K562 (cell line): ENCODE measurements around the gene PON1. TPM values are rescaled to one million over a fixed set of nuclear protein-coding genes. Genes with fewer than 3 reads are reported as not detected.

ENCODE experiments used
- ATAC-seq: fragments of 200-7000 bp; cut with Tn5 transposase; 3 replicates; pipeline ENCODE4 v1.9.1; 2020; ENCODE audit warnings: moderate library complexity
- BruUV-seq: library from RNA; stranded (reverse); fragments of 400-500 nt; replicated peaks from 2 replicates; lab custom pipeline; 2021; lab: Mats Ljungman, UMichigan
- CTCF ChIA-PET: fragments of 300-600 bp; formaldehyde crosslinking; extraction: SDS; loops from one replicate; lab custom pipeline; 2021; ENCODE audit warnings: low intra/inter-chr PET ratio; lab: Yijun Ruan, JAX
- POLR2A ChIA-PET: fragments of 300-600, 350-650 bp; sonication (Branson Sonifier 250); formaldehyde crosslinking; extraction: SDS; loops from one replicate; lab custom pipeline; 2021; ENCODE audit warnings: antibody characterized with exemption, inconsistent platforms; lab: Yijun Ruan, JAX
- DNase-seq, 4 experiments: peaks; one replicate each; pipeline versions ENCODE4 v3.0.0 to v3.0.0-alpha.2; 2011 to 2018; ENCODE audit warnings: low spot score in 3 of 4, mixed read lengths in 3 of 4; ENCODE audit errors: extremely low read depth in 1 of 4
- FAIRE-seq: peaks from 2 replicates; lab custom pipeline; 2011; peaks lifted over from hg19 to GRCh38; lab: Jason Lieb, UNC
- H2AFZ ChIP-seq: 2 replicates; pipeline ENCODE4 v1.6.0; 2011; ENCODE audit warnings: low read depth, low read length, control low read depth, inconsistent platforms
- H3K27ac ChIP-seq: fragments of 200-600 bp; 3 replicates; pipeline ENCODE4 v1.8.0; 2011; ENCODE audit warnings: low read depth, mild to moderate bottlenecking, control low read depth, inconsistent platforms, low read length, moderate library complexity, mixed read lengths; ENCODE audit errors: extremely low read depth
- H3K27me3 ChIP-seq, 2 experiments: fragments of 300-600 bp in 1 of 2; 2 replicates in 1 of 2; 3 replicates in 1 of 2; pipeline versions ENCODE4 v1.6.0 to v1.8.0; 2011; ENCODE audit warnings: inconsistent platforms in 2 of 2, low read length in 2 of 2, mild to moderate bottlenecking in 1 of 2, mixed read lengths in 1 of 2, moderate library complexity in 1 of 2; ENCODE audit not compliant: control insufficient read depth in 2 of 2, insufficient read depth in 2 of 2
- H3K36me3 ChIP-seq: fragments of 300-600 bp; 3 replicates; pipeline ENCODE4 v1.8.0; 2011; ENCODE audit warnings: mild to moderate bottlenecking, low read length, inconsistent platforms; ENCODE audit not compliant: control insufficient read depth, insufficient read depth
- H3K4me1 ChIP-seq, 2 experiments: fragments of 200-600 bp in 1 of 2; replicated peaks in 1 of 2; 2 replicates in 1 of 2; 3 replicates in 1 of 2; pipeline versions ENCODE4 v1.5.1 to v1.8.0; 2011; ENCODE audit warnings: inconsistent platforms in 2 of 2, low read length in 2 of 2, mild to moderate bottlenecking in 1 of 2, mixed read lengths in 1 of 2, moderate library complexity in 1 of 2; ENCODE audit not compliant: control insufficient read depth in 2 of 2, insufficient read depth in 2 of 2
- H3K4me2 ChIP-seq: 2 replicates; pipeline ENCODE4 v1.6.1; 2011; ENCODE audit warnings: low read length, control low read depth, inconsistent platforms, mixed read lengths; ENCODE audit not compliant: insufficient read depth
- H3K4me3 ChIP-seq: fragments of 200-600 bp; sonication (generic), shearing (Covaris generic); 2 replicates; pipeline ENCODE4 v1.5.1; 2016; ENCODE audit warnings: control low read depth, inconsistent platforms
- H3K79me2 ChIP-seq: fragments of 200-600 bp; 3 replicates; pipeline ENCODE4 v1.8.0; 2011; ENCODE audit warnings: low read length, inconsistent platforms; ENCODE audit not compliant: control insufficient read depth, insufficient read depth
- H3K9ac ChIP-seq, 2 experiments: 2 replicates each; pipeline versions ENCODE4 v1.6.0 to v1.6.1; 2011; ENCODE audit warnings: low read depth in 2 of 2, low read length in 2 of 2, control low read depth in 1 of 2, inconsistent platforms in 1 of 2, mild to moderate bottlenecking in 1 of 2, mixed read lengths in 1 of 2; ENCODE audit not compliant: insufficient read depth in 1 of 2
- H3K9me1 ChIP-seq: one replicate; pipeline ENCODE4 v1.6.0; 2011; ENCODE audit warnings: inconsistent platforms, mild to moderate bottlenecking, low read length, moderate library complexity; ENCODE audit not compliant: control insufficient read depth, insufficient read depth
- H3K9me3 ChIP-seq: replicated peaks from 2 replicates; pipeline ENCODE4 v1.5.1; 2011; ENCODE audit warnings: low read depth, low read length, inconsistent platforms; ENCODE audit not compliant: control insufficient read depth, insufficient read depth
- H4K20me1 ChIP-seq: replicated peaks from 2 replicates; pipeline ENCODE4 v1.6.1; 2011; ENCODE audit warnings: low read length, inconsistent platforms, mixed read lengths; ENCODE audit not compliant: control insufficient read depth, insufficient read depth
- ARID1B ChIP-seq: fragments of 450-650 bp; IDR thresholded peaks from 2 replicates; pipeline ENCODE4 v1.6.1; 2016; ENCODE audit warnings: antibody characterized with exemption, mild to moderate bottlenecking, inconsistent platforms
- EZH2 ChIP-seq: IDR thresholded peaks from 2 replicates; pipeline ENCODE4 v1.6.1; 2012; ENCODE audit warnings: low read depth, mild to moderate bottlenecking, inconsistent platforms, low read length, borderline replicate concordance
- GTF2F1 ChIP-seq: IDR thresholded peaks from 2 replicates; pipeline ENCODE4 v1.6.1; 2011; ENCODE audit warnings: low read depth, low read length, improper control_type of control experiment
- HNRNPH1 ChIP-seq: fragments of 200-400 bp; formaldehyde crosslinking; optimal IDR thresholded peaks from 2 replicates; pipeline ENCODE3; 2017; ENCODE audit warnings: low read depth, mild to moderate bottlenecking, low read length, moderate library complexity
- HOMEZ ChIP-seq: fragments of 250-450 bp; sonication (Bioruptor Pico); IDR thresholded peaks from 2 replicates; pipeline ENCODE4 v1.4.0; 2020; ENCODE audit warnings: mild to moderate bottlenecking, moderate library complexity
- KLF13 ChIP-seq: fragments of 450-650 bp; IDR thresholded peaks from 2 replicates; pipeline ENCODE4 v1.6.1; 2016; ENCODE audit warnings: missing genetic modification characterization, low read depth, mild to moderate bottlenecking, missing compliant biosample characterization, moderate library complexity, borderline replicate concordance
- MTF1 ChIP-seq: fragments of 250-450 bp; sonication (Bioruptor Pico); IDR thresholded peaks from 2 replicates; pipeline ENCODE4 v1.9.0; 2021; ENCODE audit warnings: moderate library complexity, mild to moderate bottlenecking, inconsistent platforms, borderline replicate concordance
- NR1H2 ChIP-seq: sonication (generic); formaldehyde crosslinking; IDR thresholded peaks from 2 replicates; pipeline ENCODE4 v1.4.0; 2020; ENCODE audit warnings: mild to moderate bottlenecking, missing genetic modification reagents
- PREB ChIP-seq: sonication (generic); formaldehyde crosslinking; IDR thresholded peaks from 2 replicates; pipeline ENCODE4 v1.8.1; 2023; ENCODE audit warnings: mild to moderate bottlenecking, missing genetic modification reagents
- RBM25 ChIP-seq: fragments of 200-400 bp; formaldehyde crosslinking; IDR thresholded peaks from 2 replicates; pipeline ENCODE4 v1.6.1; 2018; ENCODE audit warnings: low read length, low read depth, moderate library complexity; ENCODE audit not compliant: severe bottlenecking
- SMAD1 ChIP-seq: fragments of 150-350 bp; IDR thresholded peaks from 2 replicates; pipeline ENCODE4 v1.6.1; 2014; ENCODE audit warnings: low read length, low read depth; ENCODE audit not compliant: partially characterized antibody
- SREBF2 ChIP-seq: sonication (generic); formaldehyde crosslinking; IDR thresholded peaks from 2 replicates; pipeline ENCODE4 v1.4.0; 2020; ENCODE audit warnings: mild to moderate bottlenecking, missing genetic modification reagents
- TAF7 ChIP-seq: fragments of 450-650 bp; IDR thresholded peaks from 2 replicates; pipeline ENCODE4 v1.6.1; 2016; ENCODE audit warnings: missing genetic modification characterization, missing compliant biosample characterization
- TEAD1 ChIP-seq, 2 experiments: fragments of 450-650 bp in 1 of 2; sonication (generic) in 1 of 2; formaldehyde crosslinking; IDR thresholded peaks; 2 replicates each; pipeline versions ENCODE4 v1.4.0 to v1.8.0; 2020 to 2022; ENCODE audit warnings: mild to moderate bottlenecking in 2 of 2, missing genetic modification reagents in 1 of 2
- WGBS: fragments of 100-300 bp; shearing (Covaris generic); methylation state at CpG from one replicate; pipeline ENCODE4 v1.1.6; 2016; ENCODE audit warnings: low coverage, mixed read lengths; ENCODE audit not compliant: insufficient coverage; ENCODE audit errors: missing lambda C conversion rate; 5-methylcytosine and 5-hydroxymethylcytosine counted together
- in situ Hi-C: fragments of 300-500 bp; cut with MboI; formaldehyde crosslinking; loops from 4 replicates; pipeline ENCODE4 v1.15.0; 2018; ENCODE audit warnings: inconsistent platforms, mixed read lengths
- intact Hi-C: fragments of 100-400 bp; cut with micrococcal nuclease; formaldehyde crosslinking; loops from 2 replicates; pipeline ENCODE4 v1.14.2; 2022
- polyA plus RNA-seq, 8 experiments: library from polyadenylated mRNA; depleted of rRNA in 4 of 8; stranded (reverse) in 5 of 8; unstranded in 3 of 8; fragments of >200 nt; fragmentation: Nextera tagmentation in 2 of 8; fragmentation: Illumina TruSeq in 1 of 8; extraction: Ambion mirVana in 2 of 8; extraction: Trizol in 1 of 8; gene quantifications; 2 replicates each; pipeline versions ENCODE4 v1.2.1 to v1.2.3, GENCODE V29; 2011 to 2014; ENCODE audit warnings: inconsistent platforms in 1 of 8, missing spikeins in 1 of 8
- total RNA-seq, 7 experiments: library from RNA; depleted of rRNA in 6 of 7; stranded (reverse); fragments of >200 nt in 6 of 7; fragmentation: Illumina TruSeq in 2 of 7; extraction: Trizol in 2 of 7; gene quantifications; 2 replicates each; pipeline versions ENCODE4 v1.2.1 to v1.2.3, GENCODE V29; 2011 to 2021; ENCODE audit warnings: low replicate concordance in 1 of 7

PON1 gene
- total and polyA plus RNA-seq, 9 of the 15 experiments (the other 6 are each of a cell fraction or from before 2014, with no cell fraction given): not detected

- DNase-seq (no peak), FAIRE-seq (no peak), ATAC-seq (no peak)
- H3K4me1 ChIP-seq: no peaks in the 10 kb centered on the region; a peak in 1 of 5 replicates
- intact Hi-C loops (no loop called here), in situ Hi-C loops (no loop called here)
- ChIA-PET CTCF (interaction anchor here (0.6 kb wide), 1 partner anchor 189 kb away, joined by 9 read pairs; no protein-coding TSS in a partner anchor), POLR2A (no interaction called here)
- BruUV-seq: no TSS peak
- no peak overlapping the region for H3K27ac ChIP-seq
- 0% methylated on average over 4 of the region's 4 CpGs for WGBS
- H3K79me2 ChIP-seq: no peaks in the 10 kb centered on the region
- no peak for TF ChIP-seq HNRNPH1
- no peak for TF ChIP-seq GTF2F1
- TF ChIP-seq RBM25: peak; percentile 27
- no peak overlapping the region for H3K9ac ChIP-seq
- no peaks in the 10 kb centered on the region for H3K9me3 ChIP-seq
- no peak overlapping the region for H3K4me3 ChIP-seq
- no peaks in the 10 kb centered on the region for H3K36me3 ChIP-seq
- H3K9me1 ChIP-seq: no peaks in the 10 kb centered on the region
- H2AFZ ChIP-seq: no peak overlapping the region
- no peaks in the 10 kb centered on the region for H4K20me1 ChIP-seq
- H3K4me2 ChIP-seq: no peak overlapping the region
- no peaks in the 10 kb centered on the region for H3K27me3 ChIP-seq
These were observed 11.8 kb downstream of the PON1 start for GRCh38 chr7:95312561-95312960.

GRCh38 chr7:95311389-95311788 lies 12.9 kb downstream of the PON1 start:
- no TSS peak for BruUV-seq
- no peaks in the 10 kb centered on the region for H4K20me1 ChIP-seq
- DNase-seq (no peak), FAIRE-seq (no peak), ATAC-seq (no peak)
- H3K9me3 ChIP-seq: no peaks in the 10 kb centered on the region
- no peak overlapping the region for H2AFZ ChIP-seq
- no peak overlapping the region for H3K27ac ChIP-seq
- TF ChIP-seq TAF7 (tag): no peak
- no peak for TF ChIP-seq TEAD1 (CRISPR knock-in tag; IDR thresholded peaks at IDR 0.05)
- no peak for TF ChIP-seq PREB (CRISPR knock-in tag)
- TF ChIP-seq MTF1 (CRISPR knock-in tag): no peak
- no peak for TF ChIP-seq EZH2
- TF ChIP-seq ARID1B: no peak
- no peak for TF ChIP-seq NR1H2 (CRISPR knock-in tag)
- no peak for TF ChIP-seq HOMEZ (CRISPR knock-in tag)
- no peak for TF ChIP-seq SMAD1
- no peak for TF ChIP-seq KLF13 (tag)
- TF ChIP-seq SREBF2: no peak
- H3K4me3 ChIP-seq: no peak overlapping the region
- intact Hi-C loops: no loop called here
- no peaks in the 10 kb centered on the region for H3K27me3 ChIP-seq
- in situ Hi-C loops: no loop called here
- 0% methylated on average over 2 of the region's 2 CpGs for WGBS
- H3K79me2 ChIP-seq: no peaks in the 10 kb centered on the region
- H3K9ac ChIP-seq: no peak overlapping the region
- ChIA-PET POLR2A (no interaction called here), CTCF (no interaction called here)
- H3K4me2 ChIP-seq: no peak overlapping the region
- H3K4me1 ChIP-seq: no peaks in the 10 kb centered on the region
- no peaks in the 10 kb centered on the region for H3K36me3 ChIP-seq
- H3K9me1 ChIP-seq: no peaks in the 10 kb centered on the region
